PC-3 (cell line): ENCODE measurements around the gene TCP11. TPM values are rescaled to one million over a fixed set of nuclear protein-coding genes. Genes with fewer than 3 reads are reported as not detected.

Experiments
- ATAC-seq: fragments of 200-7000 bp; cut with Tn5 transposase; 2 replicates; pipeline ENCODE4 v1.9.1; 2020; ENCODE audit warnings: mild to moderate bottlenecking, moderate library complexity
- BruUV-seq: library from RNA; stranded (reverse); fragments of 400-500 nt; replicated peaks from 2 replicates; lab custom pipeline; 2021; lab: Mats Ljungman, UMichigan
- CTCF ChIA-PET: fragments of 300-600 bp; sonication (Branson Sonifier 250); formaldehyde crosslinking; loops from one replicate; lab custom pipeline; 2022; ENCODE audit warnings: antibody characterized with exemption; lab: Charles Lee
- POLR2A ChIA-PET: fragments of 300-600 bp; sonication (Branson Sonifier 250); formaldehyde crosslinking; loops from one replicate; lab custom pipeline; 2022; ENCODE audit warnings: antibody characterized with exemption; ENCODE audit not compliant: unreplicated experiment; lab: Charles Lee
- DNase-seq: peaks from one replicate; pipeline ENCODE4 v3.0.0-alpha.2; 2015
- H2AFZ ChIP-seq: fragments of 300-600 bp; sonication (generic); 2 replicates; pipeline ENCODE4 v1.6.0; 2016; ENCODE audit warnings: antibody characterized with exemption, low read length
- H3F3A ChIP-seq: fragments of 300-600 bp; sonication (generic); one replicate; pipeline ENCODE4 v1.6.0; 2017; ENCODE audit warnings: antibody characterized with exemption, low read length, control low read depth, mild to moderate bottlenecking; ENCODE audit not compliant: unreplicated experiment
- H3K27ac ChIP-seq: fragments of 300-600 bp; sonication (generic); 2 replicates; pipeline ENCODE4 v1.5.1; 2016; ENCODE audit warnings: mild to moderate bottlenecking, low read length
- H3K27me3 ChIP-seq: fragments of 300-600 bp; sonication (generic); 2 replicates; pipeline ENCODE4 v1.6.1; 2016; ENCODE audit warnings: low read length, mixed read lengths
- H3K36me3 ChIP-seq: fragments of 300-600 bp; sonication (generic); 2 replicates; pipeline ENCODE4 v1.6.1; 2016; ENCODE audit warnings: low read depth, mixed run types, low read length, mixed read lengths
- H3K4me1 ChIP-seq: fragments of 300-600 bp; sonication (generic); 2 replicates; pipeline ENCODE4 v1.5.1; 2016; ENCODE audit warnings: low read length; ENCODE audit not compliant: insufficient read depth
- H3K4me2 ChIP-seq: fragments of 300-600 bp; sonication (generic); 2 replicates; pipeline ENCODE4 v1.6.0; 2016; ENCODE audit warnings: low read length
- H3K4me3 ChIP-seq: fragments of 300-600 bp; sonication (generic); 2 replicates; pipeline ENCODE4 v1.5.1; 2016; ENCODE audit warnings: mild to moderate bottlenecking, low read length, mixed read lengths
- H3K79me2 ChIP-seq: fragments of 300-600 bp; sonication (generic); 2 replicates; pipeline ENCODE4 v1.6.1; 2017; ENCODE audit warnings: low read length, mixed read lengths
- H3K9ac ChIP-seq: fragments of 300-600 bp; sonication (generic); 2 replicates; pipeline ENCODE4 v1.6.0; 2016; ENCODE audit warnings: mild to moderate bottlenecking, low read length
- H3K9me2 ChIP-seq: fragments of 300-600 bp; sonication (generic); replicated peaks from 2 replicates; pipeline ENCODE4 v1.6.1; 2016; ENCODE audit warnings: mixed run types, low read length, mixed read lengths
- H3K9me3 ChIP-seq: fragments of 300-600 bp; sonication (generic); 2 replicates; pipeline ENCODE4 v1.6.1; 2016; ENCODE audit warnings: low read length, mixed read lengths
- H4K20me1 ChIP-seq: fragments of 300-600 bp; sonication (generic); 2 replicates; pipeline ENCODE4 v1.6.1; 2016; ENCODE audit warnings: low read length, mixed read lengths
- EZH2 ChIP-seq: fragments of 300-600 bp; sonication (generic); IDR thresholded peaks from one replicate; pipeline ENCODE4 v1.6.1; 2017; ENCODE audit warnings: antibody characterized with exemption, mild to moderate bottlenecking, low read length; ENCODE audit not compliant: unreplicated experiment
- EZH2phosphoT487 ChIP-seq: fragments of 300-600 bp; sonication (generic); IDR thresholded peaks from 2 replicates; pipeline ENCODE4 v1.6.1; 2018; ENCODE audit warnings: mild to moderate bottlenecking, antibody characterized with exemption, low read length, borderline replicate concordance
- intact Hi-C: fragments of 100-400 bp; cut with micrococcal nuclease; formaldehyde crosslinking; loops from 2 replicates; pipeline ENCODE4 v1.9.0; 2023
- total RNA-seq: library from RNA; depleted of rRNA; stranded (reverse); fragments of >200 nt; gene quantifications from 2 replicates; pipeline ENCODE4 v1.2.3, GENCODE V29; 2014
- TF ChIP-seq, protein P1 (sequence below): fragments of 300-600 bp; sonication (generic); conservative IDR thresholded peaks from 2 replicates; pipeline ENCODE4 v1.5.1; 2017; ENCODE audit warnings: antibody characterized with exemption, low read depth, mild to moderate bottlenecking, low read length

Gene TCP11
- total RNA-seq, 1 experiment from 2014 or later = 1.3 TPM

DNA sequence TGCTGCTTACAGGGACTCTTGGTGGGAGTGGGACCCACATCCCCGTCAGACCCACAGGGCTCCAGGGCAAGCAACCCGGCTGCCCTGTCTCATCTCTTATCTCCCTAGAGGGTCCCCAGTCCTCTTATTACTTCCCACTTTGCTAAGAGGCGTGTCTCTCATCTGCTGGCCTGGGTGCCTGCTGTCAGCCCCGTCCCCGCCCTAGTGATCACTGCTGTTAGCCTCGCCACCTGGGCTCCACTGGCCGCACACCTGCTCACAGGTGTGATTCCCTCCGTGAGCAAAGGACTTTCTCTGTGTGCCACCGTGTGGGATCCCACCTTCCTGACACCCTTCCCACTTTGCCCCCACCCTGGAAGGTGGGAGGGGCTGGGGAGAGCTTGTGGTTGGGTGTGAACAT, 57.6 kb downstream of the TCP11 start:
- Histone ChIP-seq H3K9ac (no peak overlapping the region), H3K27me3 (no peaks in the 10 kb centered on the region), H3F3A (no peaks in the 10 kb centered on the region), H3K9me2 (no peaks in the 10 kb centered on the region), H4K20me1 (no peaks in the 10 kb centered on the region), H3K4me2 (no peak overlapping the region), H3K4me3 (no peak overlapping the region), H2AFZ (no peak overlapping the region), H3K27ac (no peak overlapping the region), H3K36me3 (0 out of 2 replicates have a peak, but pooled peaks cover 4% of the 10 kb centered on the region), H3K9me3 (no peaks in the 10 kb centered on the region), H3K4me1 (no peaks in the 10 kb centered on the region), H3K79me2 (no peaks in the 10 kb centered on the region)
- DNase-seq (no peak), ATAC-seq (no peak)
- ChIA-PET CTCF (no interaction called here), POLR2A (no interaction called here)
- BruUV-seq = no TSS peak
- intact Hi-C loops = no loop called here
- TF ChIP-seq EZH2 (no peak), EZH2phosphoT487 (no peak)
- TF ChIP-seq, protein P1, sequence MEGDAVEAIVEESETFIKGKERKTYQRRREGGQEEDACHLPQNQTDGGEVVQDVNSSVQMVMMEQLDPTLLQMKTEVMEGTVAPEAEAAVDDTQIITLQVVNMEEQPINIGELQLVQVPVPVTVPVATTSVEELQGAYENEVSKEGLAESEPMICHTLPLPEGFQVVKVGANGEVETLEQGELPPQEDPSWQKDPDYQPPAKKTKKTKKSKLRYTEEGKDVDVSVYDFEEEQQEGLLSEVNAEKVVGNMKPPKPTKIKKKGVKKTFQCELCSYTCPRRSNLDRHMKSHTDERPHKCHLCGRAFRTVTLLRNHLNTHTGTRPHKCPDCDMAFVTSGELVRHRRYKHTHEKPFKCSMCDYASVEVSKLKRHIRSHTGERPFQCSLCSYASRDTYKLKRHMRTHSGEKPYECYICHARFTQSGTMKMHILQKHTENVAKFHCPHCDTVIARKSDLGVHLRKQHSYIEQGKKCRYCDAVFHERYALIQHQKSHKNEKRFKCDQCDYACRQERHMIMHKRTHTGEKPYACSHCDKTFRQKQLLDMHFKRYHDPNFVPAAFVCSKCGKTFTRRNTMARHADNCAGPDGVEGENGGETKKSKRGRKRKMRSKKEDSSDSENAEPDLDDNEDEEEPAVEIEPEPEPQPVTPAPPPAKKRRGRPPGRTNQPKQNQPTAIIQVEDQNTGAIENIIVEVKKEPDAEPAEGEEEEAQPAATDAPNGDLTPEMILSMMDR = no peak

DNA sequence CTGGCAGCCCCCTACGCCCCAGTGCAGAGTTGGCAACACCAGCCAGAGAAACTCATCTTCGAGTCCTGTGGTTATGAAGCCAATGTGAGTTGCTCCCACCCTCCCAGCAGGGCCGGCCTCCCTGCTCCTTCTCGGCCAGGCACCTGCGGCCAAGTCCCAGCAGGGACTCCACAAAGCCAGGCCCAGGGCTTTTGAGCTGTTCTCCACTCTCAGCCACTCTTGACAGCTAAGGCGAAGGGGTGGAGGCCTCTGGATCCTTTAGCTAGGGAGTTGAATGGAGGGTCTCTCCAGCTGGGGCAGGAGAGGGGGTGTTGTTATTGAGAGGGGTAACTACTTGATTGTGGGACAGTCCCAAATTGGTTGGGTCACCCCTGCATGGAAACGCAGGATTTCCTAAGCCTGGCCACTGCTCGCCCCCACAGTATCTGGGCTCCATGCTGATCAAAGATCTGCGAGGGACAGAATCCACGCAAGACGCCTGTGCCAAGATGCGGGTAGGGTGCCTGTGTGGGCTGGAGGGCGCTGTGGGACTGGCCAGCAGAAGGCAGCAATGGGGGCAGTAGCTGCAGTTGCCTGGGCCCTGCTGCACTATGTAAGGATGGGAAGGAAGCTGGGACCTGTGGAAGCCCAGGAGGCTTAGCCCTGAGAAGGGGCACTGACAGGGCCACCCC, 58.3 kb downstream of the TCP11 start:
- Histone ChIP-seq H4K20me1 (no peaks in the 10 kb centered on the region), H3F3A (no peaks in the 10 kb centered on the region), H3K27ac (no peak overlapping the region), H3K9ac (no peak overlapping the region), H3K79me2 (no peaks in the 10 kb centered on the region), H3K9me2 (no peaks in the 10 kb centered on the region), H3K4me1 (no peaks in the 10 kb centered on the region), H3K27me3 (no peaks in the 10 kb centered on the region), H3K9me3 (no peaks in the 10 kb centered on the region), H3K4me2 (no peak overlapping the region), H3K36me3 (0 out of 2 replicates have a peak, but pooled peaks cover 4% of the 10 kb centered on the region), H3K4me3 (no peak overlapping the region), H2AFZ (no peak overlapping the region)
- TF ChIP-seq, protein P1 = no peak
- no peak for TF ChIP-seq EZH2
- TF ChIP-seq EZH2phosphoT487 = no peak
- ChIA-PET POLR2A (no interaction called here), CTCF (interaction anchor here (0.6 kb wide), 1 partner anchor 57 kb away, joined by 3 read pairs; no protein-coding TSS in a partner anchor)
- DNase-seq (no peak), ATAC-seq (no peak)
- BruUV-seq = no TSS peak
- intact Hi-C loops = no loop called here

DNA sequence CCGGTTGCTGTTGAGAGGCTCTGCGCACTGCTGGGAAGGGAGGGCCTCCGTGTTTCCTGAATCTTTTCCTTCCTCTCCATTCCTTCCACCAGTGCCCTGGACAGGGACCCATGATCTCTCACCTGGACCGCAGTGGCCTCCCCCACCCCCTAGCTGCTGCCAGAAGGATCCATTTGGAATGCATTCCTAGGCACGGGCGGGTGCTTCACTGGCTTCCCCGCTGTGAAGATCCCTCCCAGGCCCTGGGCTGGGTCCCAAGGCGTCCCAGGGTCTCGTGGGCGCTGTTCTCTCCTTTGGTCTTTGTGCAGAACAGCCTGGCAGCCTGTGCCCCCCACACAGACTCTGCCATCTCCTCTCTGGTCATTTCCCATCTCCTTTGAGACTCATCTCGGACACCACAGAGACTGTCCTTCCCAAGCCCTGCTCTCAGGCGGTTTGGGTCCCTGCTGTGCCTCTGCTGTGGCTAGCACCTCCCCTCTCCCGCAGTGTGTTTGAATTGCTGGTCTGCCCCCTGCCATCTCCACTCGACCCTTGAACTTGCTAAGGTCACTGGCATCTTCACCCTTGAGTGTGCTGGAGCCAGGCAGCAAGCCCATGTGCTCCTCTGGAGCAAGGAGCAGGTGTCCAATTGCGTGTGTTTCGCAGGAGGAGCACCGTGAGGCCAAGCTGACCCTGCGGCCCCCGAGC, 59.0 kb downstream of the TCP11 start:
- no peaks in the 10 kb centered on the region for H4K20me1 ChIP-seq
- TF ChIP-seq, protein P1 = no peak
- TF ChIP-seq EZH2phosphoT487 (no peak), EZH2 (no peak)
- ATAC-seq (no peak), DNase-seq (no peak)
- H3K27me3 ChIP-seq = no peaks in the 10 kb centered on the region
- no peak overlapping the region for H3K9ac ChIP-seq
- H3K4me1 ChIP-seq = no peaks in the 10 kb centered on the region
- no peaks in the 10 kb centered on the region for H3F3A ChIP-seq
- CTCF ChIA-PET = no interaction called here
- POLR2A ChIA-PET = no interaction called here
- no TSS peak for BruUV-seq
- no peaks in the 10 kb centered on the region for H3K79me2 ChIP-seq
- H3K9me2 ChIP-seq = no peaks in the 10 kb centered on the region
- H3K9me3 ChIP-seq = no peaks in the 10 kb centered on the region
- H3K36me3 ChIP-seq = 0 out of 2 replicates have a peak, but pooled peaks cover 4% of the 10 kb centered on the region
- no peak overlapping the region for H2AFZ ChIP-seq
- no peak overlapping the region for H3K4me2 ChIP-seq
- H3K4me3 ChIP-seq = no peak overlapping the region
- intact Hi-C loops = no loop called here
- H3K27ac ChIP-seq = no peak overlapping the region
